Epithelial cell of prostate (primary cell): ENCODE measurements around the gene AQR.

Experiments
- DNase-seq: peaks from one replicate; pipeline ENCODE4 v3.0.0-alpha.2; 2011; ENCODE audit warnings: low read depth, low spot score
- H3K27ac ChIP-seq: fragments of 450-650 bp; 2 replicates; pipeline ENCODE4 v1.5.1; 2017; ENCODE audit warnings: mild to moderate bottlenecking

The AQR gene

GRCh38 chr15:34886134-34886533 is 83.4 kb downstream of the AQR start:
- H3K27ac ChIP-seq, result no peak overlapping the region
- no peak for DNase-seq

- DNase-seq, result no peak
- H3K27ac ChIP-seq, result no peak overlapping the region
Observed at GRCh38 chr15:34883633-34884032, 85.9 kb downstream of the AQR start.

GRCh38 chr15:34883042-34883441 is 86.5 kb downstream of the AQR start:
- DNase-seq, result no peak
- H3K27ac ChIP-seq, result no peak overlapping the region

- no peak overlapping the region for H3K27ac ChIP-seq
- no peak for DNase-seq
Observed at GRCh38 chr15:34879107-34879506, 90.4 kb downstream of the AQR start.

GRCh38 chr15:34876640-34877039 is 92.9 kb downstream of the AQR start:
- DNase-seq, result no peak
- H3K27ac ChIP-seq, result no peak overlapping the region

GRCh38 chr15:34869110-34869509 is 100.4 kb downstream of the AQR start:
- no peak overlapping the region for H3K27ac ChIP-seq
- DNase-seq, result no peak

GRCh38 chr15:34865531-34865930 is 104.0 kb downstream of the AQR start:
- DNase-seq, result no peak
- no peak overlapping the region for H3K27ac ChIP-seq

GRCh38 chr15:34861214-34861613 is 108.3 kb downstream of the AQR start:
- DNase-seq, result no peak
- H3K27ac ChIP-seq, result no peak overlapping the region

GRCh38 chr15:34855893-34856292 is 113.6 kb downstream of the AQR start:
- DNase-seq, result peak; percentile 8
- H3K27ac ChIP-seq, result peak overlapping the region; percentile 18

- H3K27ac ChIP-seq, result peak overlapping the region; percentile 18
- DNase-seq, result peak; percentile 48
Observed at GRCh38 chr15:34855413-34855812, 114.1 kb downstream of the AQR start.

- no peak overlapping the region for H3K27ac ChIP-seq
- no peak for DNase-seq
Observed at GRCh38 chr15:34854232-34854631, 115.3 kb downstream of the AQR start.

GRCh38 chr15:34853001-34853758 is 116.4 kb downstream of the AQR start:
- no peak for DNase-seq
- H3K27ac ChIP-seq, result no peak overlapping the region

GRCh38 chr15:34851751-34852150 is 117.8 kb downstream of the AQR start:
- no peak for DNase-seq
- H3K27ac ChIP-seq, result no peak overlapping the region

GRCh38 chr15:34851007-34851406 is 118.5 kb downstream of the AQR start:
- no peak for DNase-seq
- no peak overlapping the region for H3K27ac ChIP-seq

GRCh38 chr15:34850121-34850520 is 119.4 kb downstream of the AQR start:
- peak; percentile 1 for DNase-seq
- no peak overlapping the region for H3K27ac ChIP-seq

GRCh38 chr15:34849364-34849959 is 120.1 kb downstream of the AQR start:
- no peak for DNase-seq
- no peak overlapping the region for H3K27ac ChIP-seq

- DNase-seq, result no peak
- H3K27ac ChIP-seq, result no peak overlapping the region
Observed at GRCh38 chr15:34847598-34847997, 121.9 kb downstream of the AQR start.

GRCh38 chr15:34841262-34841725 is 128.2 kb downstream of the AQR start:
- DNase-seq, result no peak
- no peak overlapping the region for H3K27ac ChIP-seq

GRCh38 chr15:34838282-34838681 is 131.3 kb downstream of the AQR start:
- H3K27ac ChIP-seq, result no peak overlapping the region
- no peak for DNase-seq

- no peak overlapping the region for H3K27ac ChIP-seq
- peak; percentile 72 for DNase-seq
Observed at GRCh38 chr15:34837246-34838016, 132.1 kb downstream of the AQR start.
